SU-DHL-6 (cell line): Measurements from ENCODE around the gene GK.

Source experiments
- H2AFZ ChIP-seq: fragments of 200-600 bp; sonication (generic); 2 replicates; pipeline ENCODE4 v1.6.1; 2014; ENCODE audit warnings: low read depth, mild to moderate bottlenecking, moderate library complexity, mixed read lengths, antibody characterized with exemption, low read length; ENCODE audit not compliant: severe bottlenecking
- H3F3A ChIP-seq: fragments of 200-600 bp; shearing (Covaris generic); 2 replicates; pipeline ENCODE4 v1.6.0; 2016; ENCODE audit warnings: antibody characterized with exemption, mild to moderate bottlenecking; ENCODE audit not compliant: insufficient read depth
- H3K27ac ChIP-seq: fragments of 200-600 bp; sonication (generic); 2 replicates; pipeline ENCODE4 v1.5.1; 2016; ENCODE audit warnings: low read depth, mild to moderate bottlenecking, low read length, moderate library complexity, mixed read lengths
- H3K27me3 ChIP-seq: fragments of 200-600 bp; sonication (generic), shearing (Covaris generic); 2 replicates; pipeline ENCODE4 v1.6.0; 2014; ENCODE audit warnings: mild to moderate bottlenecking, low read length
- H3K36me3 ChIP-seq: fragments of 200-600 bp; sonication (generic); 2 replicates; pipeline ENCODE4 v1.6.1; 2014; ENCODE audit warnings: mild to moderate bottlenecking, low read length, mixed read lengths
- H3K4me2 ChIP-seq: fragments of 300-600, 200-600 bp; shearing (Covaris generic), sonication (generic); 2 replicates; pipeline ENCODE4 v1.6.0; 2014; ENCODE audit warnings: low read length, low read depth, mild to moderate bottlenecking; ENCODE audit not compliant: poor library complexity, severe bottlenecking
- H3K4me3 ChIP-seq: fragments of 200-600 bp; sonication (generic); 2 replicates; pipeline ENCODE4 v1.5.1; 2014; ENCODE audit warnings: antibody characterized with exemption, low read length, mild to moderate bottlenecking, mixed read lengths; ENCODE audit not compliant: insufficient read depth, poor library complexity, severe bottlenecking
- H3K79me2 ChIP-seq: fragments of 200-600 bp; sonication (generic); 2 replicates; pipeline ENCODE4 v1.6.1; 2014; ENCODE audit warnings: mild to moderate bottlenecking, low read length, moderate library complexity; ENCODE audit not compliant: insufficient read depth
- H3K9ac ChIP-seq: fragments of 200-600 bp; sonication (generic); 2 replicates; pipeline ENCODE4 v1.7.0; 2014; ENCODE audit warnings: mild to moderate bottlenecking, low read length
- H3K9me2 ChIP-seq: fragments of 200-600 bp; sonication (generic); replicated peaks from 2 replicates; pipeline ENCODE4 v1.6.1; 2014; ENCODE audit warnings: low read length; ENCODE audit not compliant: insufficient read depth
- H3K9me3 ChIP-seq: fragments of 200-600 bp; sonication (generic); 2 replicates; pipeline ENCODE4 v1.6.1; 2014; ENCODE audit warnings: low read length, mixed read lengths; ENCODE audit not compliant: insufficient read depth
- H4K20me1 ChIP-seq: fragments of 200-600 bp; sonication (generic); 2 replicates; pipeline ENCODE4 v1.6.1; 2014; ENCODE audit warnings: low read depth, mild to moderate bottlenecking, antibody characterized with exemption, low read length, moderate library complexity, mixed read lengths
- CTCF ChIP-seq: fragments of 200-600 bp; sonication (generic); IDR thresholded peaks from one replicate; pipeline ENCODE4 v1.5.1; 2017; ENCODE audit warnings: antibody characterized with exemption, mild to moderate bottlenecking, low read length, moderate library complexity; ENCODE audit not compliant: insufficient read depth, poor library complexity, severe bottlenecking
- EZH2phosphoT487 ChIP-seq: fragments of 200-600 bp; sonication (generic), shearing (Covaris generic); conservative IDR thresholded peaks from 2 replicates; pipeline ENCODE4 v1.6.1; 2018; ENCODE audit warnings: mild to moderate bottlenecking, antibody characterized with exemption, low read length, moderate library complexity, mixed read lengths

The GK gene

GRCh38 chrX:30673127-30673796 lies 20.0 kb downstream of the GK start:
- no peak for TF ChIP-seq CTCF
- TF ChIP-seq EZH2phosphoT487, result no peak
- H3K27me3 ChIP-seq, result no peaks in the 10 kb centered on the region
- no peak overlapping the region for H3K27ac ChIP-seq
- no peak overlapping the region for H3K4me2 ChIP-seq
- no peaks in the 10 kb centered on the region for H3K9me3 ChIP-seq
- H2AFZ ChIP-seq, result no peak overlapping the region
- no peaks in the 10 kb centered on the region for H3K9me2 ChIP-seq
- H3K79me2 ChIP-seq, result no peaks in the 10 kb centered on the region
- H4K20me1 ChIP-seq, result no peaks in the 10 kb centered on the region
- no peak overlapping the region for H3K9ac ChIP-seq
- H3K4me3 ChIP-seq, result no peak overlapping the region
- no peaks in the 10 kb centered on the region for H3F3A ChIP-seq
- H3K36me3 ChIP-seq, result no peaks in the 10 kb centered on the region

- H4K20me1 ChIP-seq, result no peaks in the 10 kb centered on the region
- H3F3A ChIP-seq, result no peaks in the 10 kb centered on the region
- TF ChIP-seq EZH2phosphoT487 (no peak), CTCF (no peak)
- H3K27ac ChIP-seq, result no peak overlapping the region
- H3K36me3 ChIP-seq, result no peaks in the 10 kb centered on the region
- no peaks in the 10 kb centered on the region for H3K9me2 ChIP-seq
- no peak overlapping the region for H3K4me3 ChIP-seq
- H3K79me2 ChIP-seq, result no peaks in the 10 kb centered on the region
- H3K27me3 ChIP-seq, result no peaks in the 10 kb centered on the region
- H3K9ac ChIP-seq, result no peak overlapping the region
- H2AFZ ChIP-seq, result no peak overlapping the region
- no peak overlapping the region for H3K4me2 ChIP-seq
- H3K9me3 ChIP-seq, result no peaks in the 10 kb centered on the region
These were observed 20.8 kb downstream of the GK start for GRCh38 chrX:30673884-30674598.

GRCh38 chrX:30674799-30675198 lies 21.6 kb downstream of the GK start:
- H3K9me2 ChIP-seq, result no peaks in the 10 kb centered on the region
- no peaks in the 10 kb centered on the region for H3K79me2 ChIP-seq
- no peaks in the 10 kb centered on the region for H4K20me1 ChIP-seq
- no peak overlapping the region for H3K4me2 ChIP-seq
- TF ChIP-seq EZH2phosphoT487, result no peak
- TF ChIP-seq CTCF, result no peak
- no peak overlapping the region for H3K9ac ChIP-seq
- no peaks in the 10 kb centered on the region for H3K27me3 ChIP-seq
- H3K27ac ChIP-seq, result no peak overlapping the region
- H3K4me3 ChIP-seq, result no peak overlapping the region
- no peaks in the 10 kb centered on the region for H3K36me3 ChIP-seq
- H2AFZ ChIP-seq, result no peak overlapping the region
- H3F3A ChIP-seq, result no peaks in the 10 kb centered on the region
- H3K9me3 ChIP-seq, result no peaks in the 10 kb centered on the region
